NOMO-1 treated with DMSO at 0.1 percent for 48 hours (cell line): Measurements from ENCODE around the gene MAGEA9.
"Not testable (repeated sequence)": the region's sequence is repeated elsewhere in the genome, so short reads cannot be mapped to it uniquely, and the experiment has no call there.

Experiments
- DNase-seq: peaks from one replicate; lab custom pipeline; 2025; ENCODE audit not compliant: unreplicated experiment; lab: John Stamatoyannopoulos, UW

Gene MAGEA9

DNA sequence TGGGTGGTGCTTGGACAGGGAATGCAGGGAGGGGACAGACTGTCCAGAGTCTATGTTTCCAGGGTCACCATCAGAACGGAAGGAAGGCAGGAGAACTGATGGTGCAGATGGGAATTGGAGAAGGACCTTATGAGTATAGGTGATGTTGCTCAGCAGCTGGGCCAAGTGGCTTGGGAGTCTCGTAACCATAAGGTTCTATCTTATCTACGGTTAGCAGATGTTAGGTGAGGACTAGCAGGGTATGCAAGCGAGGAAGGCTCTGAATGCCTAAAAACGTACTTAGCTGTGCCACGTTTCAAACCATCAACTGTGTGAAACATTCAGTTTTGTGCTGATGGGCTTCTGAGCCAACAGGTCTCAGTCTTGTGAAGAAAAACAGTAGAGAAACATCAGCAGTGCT lies 22.4 kb downstream of the MAGEA9 start:
- DNase-seq, result no peak

DNA sequence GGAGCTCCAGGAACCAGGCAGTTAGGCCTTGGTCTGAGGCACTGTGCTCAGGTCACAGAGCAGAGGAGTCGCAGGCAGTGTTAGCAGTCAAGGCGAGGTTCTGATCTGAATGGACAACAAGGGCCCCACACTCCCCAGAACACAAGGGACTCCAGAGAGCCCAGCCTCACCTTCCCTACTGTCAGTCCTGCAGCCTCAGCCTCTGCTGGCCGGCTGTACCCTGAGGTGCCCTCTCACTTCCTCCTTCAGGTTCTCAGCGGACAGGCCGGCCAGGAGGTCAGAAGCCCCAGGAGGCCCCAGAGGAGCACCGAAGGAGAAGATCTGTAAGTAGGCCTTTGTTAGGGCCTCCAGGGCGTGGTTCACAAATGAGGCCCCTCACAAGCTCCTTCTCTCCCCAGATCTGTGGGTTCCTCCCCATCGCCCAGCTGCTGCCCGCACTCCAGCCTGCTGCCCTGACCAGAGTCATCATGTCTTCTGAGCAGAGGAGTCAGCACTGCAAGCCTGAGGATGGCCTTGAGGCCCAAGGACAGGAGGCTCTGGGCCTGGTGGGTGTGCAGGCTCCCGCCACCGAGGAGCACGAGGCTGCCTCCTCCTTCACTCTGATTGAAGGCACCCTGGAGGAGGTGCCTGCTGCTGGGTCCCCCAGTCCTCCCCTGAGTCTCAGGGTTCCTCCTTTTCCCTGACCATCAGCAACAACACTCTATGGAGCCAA lies 26.2 kb downstream of the MAGEA9 start:
- DNase-seq, result no peak

DNA sequence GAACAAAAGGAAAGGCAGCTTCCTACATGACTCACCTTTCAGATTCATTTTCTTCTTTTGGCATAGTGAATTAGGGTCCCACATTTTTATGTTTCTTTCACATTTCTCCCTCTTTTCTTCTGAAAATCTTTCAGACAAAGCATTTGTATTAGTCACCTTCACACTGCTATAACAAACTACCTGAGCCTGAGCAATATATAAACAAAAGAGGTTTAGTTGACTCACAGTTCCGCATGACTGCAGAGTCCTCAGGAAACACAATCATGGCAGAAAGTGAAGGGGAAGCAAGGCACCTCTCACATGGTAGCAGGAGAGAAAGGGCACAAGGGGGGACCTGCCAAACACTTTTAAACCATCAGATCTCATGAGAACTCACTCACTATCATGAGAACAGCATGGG lies 36.9 kb downstream of the MAGEA9 start:
- no peak for DNase-seq

DNA sequence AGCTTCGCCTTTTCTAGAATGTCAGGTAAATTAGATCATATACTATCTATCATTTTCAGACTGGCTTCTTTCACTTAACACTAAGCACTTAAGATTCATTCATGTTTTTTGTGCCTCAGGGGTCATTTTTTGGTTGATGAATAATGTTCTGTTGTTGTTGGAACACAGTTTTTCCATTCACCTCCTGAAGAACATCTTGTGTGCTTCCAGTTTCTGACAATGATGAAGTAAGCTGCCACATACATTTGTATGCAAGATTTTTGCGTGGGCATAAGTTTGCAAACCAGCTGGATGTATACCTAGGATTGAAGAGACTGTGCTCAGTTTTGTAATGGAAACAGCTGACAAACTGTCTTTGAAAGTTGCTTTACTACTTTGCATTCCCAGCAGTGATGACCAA lies 37.6 kb downstream of the MAGEA9 start:
- no peak for DNase-seq

DNA sequence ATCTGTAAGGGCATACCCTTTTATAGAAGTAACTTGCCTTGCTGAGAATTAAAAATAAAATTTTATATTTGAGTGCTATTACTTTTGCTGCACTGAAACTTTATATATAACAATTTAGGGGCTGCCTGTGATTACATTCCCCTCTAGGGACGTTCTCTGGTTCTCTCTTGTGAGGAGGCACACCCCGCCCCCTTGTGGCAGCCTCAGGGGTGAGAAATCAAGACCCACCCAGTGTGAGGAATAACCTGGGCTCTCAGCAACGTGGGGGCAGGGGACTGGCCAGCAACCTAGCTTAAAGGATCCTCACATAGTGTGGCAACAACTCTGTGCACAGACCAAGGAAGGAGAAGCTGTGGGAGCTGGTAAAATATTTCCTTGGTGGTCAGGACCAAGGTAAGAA lies 43.7 kb downstream of the MAGEA9 start:
- no peak for DNase-seq

DNA sequence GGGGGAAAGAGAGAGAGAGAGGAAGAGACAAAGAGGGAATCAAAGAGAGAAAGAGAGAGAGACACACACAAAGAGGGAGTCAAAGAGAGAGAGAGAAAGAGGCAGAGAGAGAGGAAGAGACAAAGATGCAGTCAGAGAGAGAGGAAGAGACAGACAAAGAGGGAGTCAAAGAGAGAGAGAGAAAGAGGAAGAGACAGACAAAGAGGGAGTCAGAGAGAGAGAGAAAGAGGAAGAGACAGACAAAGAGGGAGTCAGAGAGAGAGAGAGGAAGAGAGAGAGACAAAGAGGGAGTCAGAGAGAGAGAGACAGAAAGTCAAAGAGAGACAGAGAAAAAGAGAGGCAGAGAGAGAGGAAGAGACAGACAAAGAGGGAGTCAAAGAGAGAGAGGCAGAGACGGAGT lies 45.5 kb downstream of the MAGEA9 start:
- no peak for DNase-seq

DNA sequence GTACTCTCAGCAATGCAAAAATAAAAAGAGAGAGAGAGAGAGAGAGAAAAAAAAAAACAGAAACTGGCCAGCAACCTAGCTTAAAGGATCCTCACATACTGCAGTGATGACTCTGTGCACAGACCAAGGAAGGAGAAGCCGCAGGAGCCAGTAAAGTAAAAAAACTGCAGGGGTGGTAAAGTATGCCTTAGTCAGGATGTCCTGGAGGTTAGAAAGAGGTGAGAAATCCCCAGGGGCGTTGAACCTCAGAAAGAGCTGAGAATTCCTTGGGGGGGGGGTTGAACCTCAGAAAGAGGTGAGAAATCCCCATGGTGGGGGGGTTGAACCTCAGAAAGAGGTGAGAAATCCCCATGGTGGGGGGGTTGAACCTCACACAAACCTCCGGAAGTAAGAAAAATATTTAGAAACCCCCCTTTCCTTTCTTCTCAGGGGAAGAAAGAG lies 48.0 kb downstream of the MAGEA9 start:
- no peak for DNase-seq

DNA sequence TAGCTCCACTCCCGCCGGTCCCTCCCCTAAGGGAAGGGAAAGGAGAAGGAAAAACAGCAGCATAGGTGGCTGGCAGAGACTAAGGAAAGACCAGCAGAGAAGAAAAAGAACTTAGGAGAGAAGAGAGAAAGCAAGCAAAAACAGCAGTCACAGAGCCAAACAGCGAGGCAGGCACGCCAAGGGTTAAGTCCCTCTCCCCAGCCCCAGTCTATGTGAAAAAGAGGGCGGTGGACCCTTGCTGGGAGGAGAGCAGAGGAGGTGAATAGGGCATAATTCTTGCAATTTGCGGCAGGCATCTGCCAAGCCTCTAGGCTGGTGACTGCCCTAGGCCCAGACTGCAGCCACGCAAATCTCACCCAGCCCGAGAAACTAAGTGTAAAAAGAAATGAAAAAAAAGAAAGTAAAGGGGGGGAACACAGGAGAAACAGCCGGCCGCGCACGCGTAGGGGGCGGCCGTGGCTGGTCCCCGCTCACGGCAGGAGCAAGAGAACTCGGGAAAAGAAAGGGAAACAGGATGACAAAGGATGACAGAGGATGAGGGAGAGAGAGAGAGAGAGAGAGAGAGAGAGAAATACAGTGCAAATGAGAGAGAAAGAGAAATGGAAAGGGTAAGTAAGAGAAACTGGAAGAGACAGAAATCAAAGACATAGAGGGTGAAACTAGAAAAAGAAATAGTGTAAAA lies 48.6 kb downstream of the MAGEA9 start:
- DNase-seq, result no peak

DNA sequence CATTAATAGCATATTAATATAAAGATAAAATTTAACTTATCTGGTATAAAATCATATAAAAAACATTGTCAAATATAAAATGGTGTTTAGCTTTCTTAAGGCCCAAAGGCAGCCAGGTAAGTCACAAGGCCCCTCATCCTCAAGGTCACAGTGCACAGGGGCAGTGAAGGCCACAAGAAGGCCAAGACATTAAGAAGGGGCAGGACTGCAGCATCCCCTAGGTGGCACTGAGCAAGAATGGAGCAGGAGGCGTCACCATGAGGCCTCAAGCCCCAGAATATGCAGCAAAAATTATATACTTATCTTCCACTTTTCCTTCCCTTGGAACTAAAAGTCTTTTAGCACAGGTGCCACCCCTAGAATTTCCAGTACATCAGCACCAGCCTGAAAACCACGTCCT lies 49.7 kb downstream of the MAGEA9 start:
- DNase-seq, result no peak

DNA sequence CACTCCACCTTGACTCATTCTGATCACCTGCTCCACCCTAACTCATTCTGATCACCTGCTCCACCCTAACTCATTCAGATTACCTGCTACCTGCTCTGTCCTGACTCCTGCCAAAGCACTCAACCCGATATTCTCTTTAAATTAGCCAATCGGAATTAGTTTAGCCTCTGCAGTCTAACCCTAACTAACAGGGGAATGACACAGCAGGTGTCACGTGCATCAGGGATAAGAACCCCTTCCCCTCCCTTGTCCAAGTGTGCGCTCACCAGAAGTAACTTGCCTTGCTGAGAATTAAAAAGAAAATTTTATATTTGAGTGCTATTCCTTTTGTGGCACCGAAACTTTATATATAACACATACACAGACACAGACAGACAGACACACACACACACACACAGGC lies 55.0 kb downstream of the MAGEA9 start:
- DNase-seq, result not testable (repeated sequence)

DNA sequence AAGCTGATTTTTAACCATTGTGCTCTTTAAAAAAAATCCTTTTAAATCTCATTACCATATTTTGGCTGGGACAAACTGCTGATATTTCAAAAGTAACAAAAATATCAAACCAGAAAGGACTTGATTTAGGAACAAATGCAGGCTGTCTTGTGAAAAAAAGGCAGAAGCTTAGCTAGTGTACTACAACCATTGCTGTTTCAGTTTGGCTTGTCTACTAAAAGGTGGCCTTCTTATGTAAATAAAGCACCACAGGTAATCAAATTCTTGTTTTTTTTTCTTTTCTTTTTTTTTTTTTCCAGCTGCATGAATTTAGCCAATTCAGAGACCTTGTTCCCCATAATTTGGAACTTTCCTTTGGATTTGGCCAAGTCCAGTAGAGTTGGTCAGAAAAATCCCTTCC lies 55.4 kb downstream of the MAGEA9 start:
- no peak for DNase-seq
